ENCODE data around the gene TEDC1. TPM values are rescaled to one million over a fixed set of nuclear protein-coding genes. Genes with fewer than 3 reads are reported as not detected.

TEDC1 gene
- total RNA-seq, 4 donors from 2014 or later = 5.5 to 20.4 (median 14.2) TPM

GRCh38 chr14:105449276-105450122 lies 41.5 kb upstream of the TEDC1 start:
- H3K27ac ChIP-seq = peak overlapping the region in 2 of 4 donors; percentile 40 to 78
- no peaks in the 10 kb centered on the region for H3K27me3 ChIP-seq
- peaks cover 0 to 71% (median 0%) of the 10 kb centered on the region in 3 donors for H3K36me3 ChIP-seq
- TF ChIP-seq POLR2A (IDR thresholded peaks at IDR 0.05) (no peak), CTCF (IDR thresholded peaks at IDR 0.05) (no peak), EP300 (IDR thresholded peaks at IDR 0.05) (no peak)
- H3K4me3 ChIP-seq = no peak overlapping the region
- WGBS, 2 donors = 84 to 86% methylated on average over 38 to 44 of the region's 47 CpGs
- DNase-seq (ENCODE audit: low spot score in 2 of 2) = no peak
- H3K9me3 ChIP-seq = no peaks in the 10 kb centered on the region
- peaks cover 0 to 17% (median 5%) of the 10 kb centered on the region in 4 donors for H3K4me1 ChIP-seq

DNA sequence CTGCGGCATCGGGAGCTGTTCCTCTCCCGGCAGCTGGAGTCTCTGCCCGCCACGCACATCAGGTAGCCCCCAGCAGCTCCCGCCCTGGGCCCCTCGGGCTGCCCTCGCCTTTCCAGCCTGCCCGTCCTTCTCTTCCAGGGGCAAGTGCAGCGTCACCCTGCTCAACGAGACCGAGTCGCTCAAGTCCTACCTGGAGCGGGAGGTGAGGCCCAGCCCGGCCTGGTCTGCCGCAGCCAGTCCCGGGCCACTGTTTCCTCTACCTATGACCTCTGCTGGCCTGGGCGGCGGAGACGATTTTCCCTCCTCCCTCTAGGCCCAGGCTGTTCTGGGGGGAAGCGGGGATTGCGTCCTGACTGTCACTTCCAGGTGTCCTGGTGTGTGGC lies 40.9 kb upstream of the TEDC1 start:
- Histone ChIP-seq H3K4me3 (no peak overlapping the region), H3K4me1 (peaks cover 0 to 17% (median 5%) of the 10 kb centered on the region in 4 donors), H3K27me3 (no peaks in the 10 kb centered on the region), H3K9me3 (no peaks in the 10 kb centered on the region), H3K27ac (no peak overlapping the region), H3K36me3 (peaks cover 0 to 76% (median 0%) of the 10 kb centered on the region in 3 donors)
- 87 to 92% methylated on average over 21 to 22 of the region's 22 CpGs for WGBS, 2 donors
- TF ChIP-seq POLR2A (IDR thresholded peaks at IDR 0.05) (no peak), EP300 (IDR thresholded peaks at IDR 0.05) (no peak), CTCF (IDR thresholded peaks at IDR 0.05) (no peak)
- no peak for DNase-seq (ENCODE audit: low spot score in 2 of 2)

DNA sequence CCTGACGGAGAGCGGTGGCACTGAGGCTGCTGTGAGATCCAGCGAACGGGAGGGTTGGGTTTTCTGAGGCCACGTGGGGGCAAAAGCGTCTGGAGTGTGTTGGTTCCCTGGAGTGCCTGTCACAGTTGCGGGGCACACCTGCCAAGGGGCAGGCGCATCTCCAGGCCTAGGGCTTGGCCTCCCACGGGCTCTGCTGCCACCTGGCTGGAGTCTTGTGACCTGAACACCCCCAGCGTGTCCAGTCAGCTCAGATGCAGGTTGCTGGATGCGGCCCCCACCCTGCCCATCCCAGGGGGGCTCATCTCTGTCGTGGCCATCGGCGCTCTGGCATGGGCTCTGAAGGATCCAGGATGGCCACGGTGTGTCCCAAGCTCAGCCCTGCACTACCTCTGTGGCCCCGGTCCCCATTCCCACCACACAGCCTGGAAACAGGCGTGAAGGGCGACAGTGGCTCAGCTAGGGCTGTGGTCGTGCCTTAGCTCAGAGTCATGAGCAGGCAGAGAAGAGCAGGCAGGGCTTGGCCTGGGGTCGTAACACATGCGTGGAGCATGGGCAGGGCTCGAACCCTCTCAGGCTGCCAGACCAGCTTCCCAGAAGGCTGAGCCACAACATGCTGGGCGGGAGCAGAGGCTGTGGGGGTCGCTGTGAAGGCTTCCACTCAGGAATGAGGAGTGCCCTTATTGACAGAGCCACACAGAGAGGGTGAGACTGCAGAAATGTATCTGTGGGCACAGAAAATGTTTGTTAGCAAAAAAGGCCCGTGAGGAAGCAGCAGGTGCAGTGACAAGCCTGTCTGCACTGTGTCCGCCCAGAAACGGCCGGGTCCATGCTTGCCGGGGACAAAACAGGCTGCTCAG lies 40.0 kb upstream of the TEDC1 start:
- 83 to 85% methylated on average over 22 to 28 of the region's 29 CpGs for WGBS, 2 donors
- Histone ChIP-seq H3K27me3 (no peaks in the 10 kb centered on the region), H3K36me3 (peaks cover 0 to 78% (median 0%) of the 10 kb centered on the region in 3 donors), H3K4me3 (no peak overlapping the region), H3K27ac (no peak overlapping the region), H3K4me1 (peaks cover 0 to 17% (median 5%) of the 10 kb centered on the region in 4 donors), H3K9me3 (no peaks in the 10 kb centered on the region)
- TF ChIP-seq CTCF (IDR thresholded peaks at IDR 0.05) (no peak), POLR2A (IDR thresholded peaks at IDR 0.05) (no peak), EP300 (IDR thresholded peaks at IDR 0.05) (no peak)
- no peak for DNase-seq (ENCODE audit: low spot score in 2 of 2)

DNA sequence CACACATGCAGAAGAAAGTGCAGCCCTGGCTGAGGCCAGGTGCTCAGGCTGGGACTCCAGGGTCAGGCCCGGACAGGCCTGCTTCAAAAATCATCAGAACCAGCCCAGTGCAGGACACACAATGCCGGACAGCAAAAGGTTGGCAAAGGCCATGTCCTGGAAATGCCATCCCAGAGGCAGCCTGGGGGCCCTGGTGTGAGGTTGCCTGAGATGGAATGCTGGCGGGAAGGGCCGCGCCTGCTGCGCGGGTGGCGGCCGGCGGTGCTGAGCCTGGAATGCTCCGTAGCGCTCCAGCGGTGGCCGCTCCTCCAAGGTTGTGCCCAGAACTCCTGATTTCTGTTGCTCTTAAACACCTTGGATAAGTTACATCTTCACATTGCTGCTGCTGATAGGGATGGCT lies 38.1 kb upstream of the TEDC1 start:
- Histone ChIP-seq H3K9me3 (no peaks in the 10 kb centered on the region), H3K27me3 (no peaks in the 10 kb centered on the region), H3K4me3 (no peak overlapping the region), H3K27ac (no peak overlapping the region), H3K36me3 (peaks cover 0 to 87% (median 0%) of the 10 kb centered on the region in 3 donors), H3K4me1 (peaks cover 0 to 15% (median 5%) of the 10 kb centered on the region in 4 donors)
- no peak for DNase-seq (ENCODE audit: low spot score in 2 of 2)
- TF ChIP-seq EP300 (IDR thresholded peaks at IDR 0.05) (no peak), POLR2A (IDR thresholded peaks at IDR 0.05) (no peak), CTCF (IDR thresholded peaks at IDR 0.05) (no peak)
- 85 to 86% methylated on average over 13 to 14 of the region's 14 CpGs for WGBS, 2 donors
